ENCODE measurements around the gene PIGL. TPM values are rescaled to one million over a fixed set of nuclear protein-coding genes. Genes with fewer than 3 reads are reported as not detected.

Gene PIGL
- total and polyA plus RNA-seq, 2 donors (not counting 1 experiment from before 2014, with no cell fraction given) = 86.7 to 88.2 TPM

GRCh38 chr17:16353317-16354174, 136.5 kb downstream of the PIGL start, which contains the start of gene CENPV:
Gene CENPV (minus strand): TSS chr17:16353469. CDS start chr17:16353436, 33 bp downstream.
- TF ChIP-seq CTCF (IDR thresholded peaks at IDR 0.05) (no peak), EZH2 (IDR thresholded peaks at IDR 0.05; ENCODE audit: borderline replicate concordance, insufficient read depth, low read depth, low read length, poor library complexity, severe bottlenecking) (no peak)
- peak within 1 kb of the TSS; percentile 51 to 78 (median 70) for H3K4me3 ChIP-seq (ENCODE audit: control extremely low read depth in 1 of 5, extremely low read depth in 1 of 5, insufficient read depth in 1 of 5, low read depth in 2 of 5, low read length in 4 of 5)
- H3K36me3 ChIP-seq (replicated peaks in 1 of 2; ENCODE audit: control extremely low read depth in 1 of 2, control insufficient read depth in 1 of 2, extremely low read depth in 1 of 2, insufficient read depth in 2 of 2, low read length in 1 of 2) = peaks cover 0 to 5% of the 10 kb centered on the region in 2 experiments
- H2AFZ ChIP-seq (ENCODE audit: insufficient read depth, low read depth, low read length, poor library complexity, severe bottlenecking) = peak within 1 kb of the TSS; percentile 97
- H3K27me3 ChIP-seq (replicated peaks in 1 of 4; ENCODE audit: control extremely low read depth in 1 of 4, control insufficient read depth in 3 of 4, insufficient read depth in 4 of 4, low read length in 3 of 4) = no peaks in the 10 kb centered on the region
- WGBS (ENCODE audit: insufficient coverage) = 10% methylated on average over 76 of the region's 83 CpGs
- Mint-ChIP-seq H3K9me3 (ENCODE audit: insufficient read depth) (no peaks in the 10 kb centered on the region), H3K4me1 (peaks cover 15% of the 10 kb centered on the region), H3K4me3 (peak within 1 kb of the TSS; percentile 94), H3K27me3 (no peaks in the 10 kb centered on the region), H3K27ac (peak within 1 kb of the TSS; percentile 80)
- ATAC-seq (ENCODE audit: low read depth) (peak; percentile 87), DNase-seq (peak; percentile 86)
- peaks cover 11% of the 10 kb centered on the region for H3K79me2 ChIP-seq (ENCODE audit: control insufficient read depth, insufficient read depth, low read length)
- no peaks in the 10 kb centered on the region for H4K20me1 ChIP-seq (ENCODE audit: control insufficient read depth, insufficient read depth, low read length, poor library complexity, severe bottlenecking)
- peak within 1 kb of the TSS; percentile 84 for H3K9ac ChIP-seq (ENCODE audit: low read length)
- peak within 1 kb of the TSS in 1 of 2 donors; percentile 56 for H3K27ac ChIP-seq (ENCODE audit: low read length in 2 of 2)
- intact Hi-C loops (cut with micrococcal nuclease) = loop anchor here (1.0 to 5.0 kb wide), 4 partner anchors 27 to 184 kb away; partner anchors contain the start of genes NCOR1 and PIGL
- peaks cover 8 to 16% of the 10 kb centered on the region in 2 donors for H3K4me1 ChIP-seq (ENCODE audit: control insufficient read depth in 2 of 2, insufficient read depth in 2 of 2, low read length in 2 of 2)
- H3K4me2 ChIP-seq (replicated peaks; ENCODE audit: low read depth, low read length, poor library complexity, severe bottlenecking) = peak within 1 kb of the TSS; percentile 98
- H3K9me3 ChIP-seq (ENCODE audit: control extremely low read depth in 1 of 3, control insufficient read depth in 2 of 3, insufficient read depth in 1 of 3, low read length in 2 of 3) = no peaks in the 10 kb centered on the region
- POLR2A ChIA-PET = interaction anchor here (0.5 to 2.3 kb wide), 5 partner anchors 11 to 336 kb away, joined by 3 to 11 read pairs (median 5); partner anchors contain the start of genes PIGL and UBB
- CTCF ChIA-PET = interaction anchor here (0.7 to 3.6 kb wide), 12 partner anchors 10 to 168 kb away, joined by 3 to 25 read pairs (median 4); partner anchors contain the start of gene TRPV2

Data from B cell (primary cell).